Measurements from ENCODE around the gene SV2A. TPM values are rescaled to one million over a fixed set of nuclear protein-coding genes. Genes with fewer than 3 reads are reported as not detected.

SV2A gene
- total RNA-seq, 2 donors from 2014 or later, result 2.1 to 3.4 TPM

DNA sequence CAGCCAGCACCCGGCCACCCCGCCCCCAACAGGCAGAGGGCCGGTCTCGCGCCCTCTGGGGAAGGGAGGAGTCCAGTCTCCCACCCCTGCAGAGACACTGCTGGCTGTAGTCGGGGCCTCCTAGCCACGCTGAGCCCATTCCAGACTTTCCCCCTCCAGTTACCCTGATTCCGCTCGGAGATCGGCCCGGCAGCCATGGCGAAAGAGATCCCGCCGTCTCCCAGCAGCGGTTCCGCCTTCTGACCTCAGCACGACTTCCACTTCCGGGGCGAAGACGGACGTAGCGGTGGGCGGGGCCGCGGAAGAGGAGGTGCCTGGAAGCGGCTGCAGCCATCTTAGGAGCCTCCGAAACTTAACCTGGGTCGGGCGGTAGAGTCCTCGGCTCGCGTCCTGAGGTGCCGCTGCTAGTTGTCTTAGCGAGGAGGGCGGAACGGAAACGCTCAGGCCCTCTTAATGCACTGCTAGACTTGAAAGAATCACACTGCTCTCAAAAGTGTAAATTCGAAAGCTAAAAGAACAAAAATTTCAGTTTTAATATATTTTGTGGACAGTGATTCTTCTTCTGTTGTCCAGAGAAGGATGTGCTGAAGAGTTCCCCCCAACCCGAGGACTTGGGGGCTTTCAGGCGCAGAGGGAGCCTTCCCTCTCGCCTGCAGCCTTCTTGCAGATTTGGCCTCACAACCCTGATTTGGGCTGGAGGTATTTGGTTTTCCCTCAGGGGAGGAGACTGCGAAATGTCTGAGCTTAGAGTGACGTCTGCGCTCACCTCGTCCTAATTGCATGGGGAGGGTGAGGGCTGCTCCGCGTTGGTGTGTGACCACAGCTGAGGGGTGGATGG lies 10.1 kb upstream of the SV2A start, which contains the start of gene SF3B4:
SF3B4 (minus strand) TSS at position 241 of the 838 bp plus-strand sequence; CDS start at position 197, 44 bp downstream.
- H3K36me3 ChIP-seq, result peaks cover 10 to 11% of the 10 kb centered on the region in 2 donors
- WGBS, result under 1% methylated on average over 47 of the region's 47 CpGs
- peak in 1 of 4 experiments; percentile 37 for TF ChIP-seq CTCF (IDR thresholded peaks at IDR 0.05)
- peak; percentile 99 for TF ChIP-seq POLR2AphosphoS5 (IDR thresholded peaks at IDR 0.05)
- peak; percentile 88 for TF ChIP-seq POLR2A (IDR thresholded peaks at IDR 0.05)

DNA sequence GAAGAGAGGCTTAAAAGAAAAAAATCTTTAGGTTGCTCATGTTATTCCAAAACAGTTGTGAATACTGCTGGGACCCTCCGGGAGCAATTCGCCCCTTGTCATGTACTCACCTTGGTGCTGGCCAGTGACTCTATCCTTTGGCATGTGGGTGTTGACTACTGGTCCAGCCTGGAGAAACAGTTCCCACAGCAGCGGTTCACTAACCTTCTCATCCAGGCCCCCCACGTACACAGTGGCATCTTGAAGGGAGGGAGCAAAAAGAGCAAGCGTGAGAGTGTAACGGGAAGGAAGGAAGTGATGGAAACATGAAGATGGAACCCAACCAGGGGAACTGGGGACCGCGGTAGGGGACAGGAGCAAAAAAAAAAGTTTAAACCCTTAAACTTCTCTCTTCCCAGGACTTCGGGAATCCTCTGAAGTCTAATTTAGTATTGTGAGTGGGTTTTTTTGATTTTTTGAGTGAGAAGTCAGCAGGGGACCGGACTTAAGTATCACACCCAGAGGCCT lies 9.5 kb upstream of the SV2A start:
- peak overlapping the region; percentile 95 to 98 for H3K27ac ChIP-seq
- no peaks in the 10 kb centered on the region for H3K9me3 ChIP-seq
- TF ChIP-seq POLR2A (IDR thresholded peaks at IDR 0.05) (no peak), POLR2AphosphoS5 (IDR thresholded peaks at IDR 0.05) (no peak), CTCF (IDR thresholded peaks at IDR 0.05) (no peak)
- DNase-seq (ENCODE audit: low spot score), result no peak
- no peaks in the 10 kb centered on the region for H3K27me3 ChIP-seq (replicated peaks; ENCODE audit: insufficient read depth)
- H3K36me3 ChIP-seq, result peaks cover 10 to 15% of the 10 kb centered on the region in 2 donors
- H3K4me1 ChIP-seq (replicated peaks), result peaks cover 13% of the 10 kb centered on the region
- peak overlapping the region; percentile 59 to 76 for H3K4me3 ChIP-seq
- intact Hi-C loops (cut with DNase I), result no loop called here
- under 1% methylated on average over 10 of the region's 10 CpGs for WGBS

More for the DNA sequence above, 10.1 kb upstream of the SV2A start, which contains the start of gene SF3B4:
- peak; percentile 97 for DNase-seq (ENCODE audit: low spot score)
- Histone ChIP-seq H3K4me3 (peak within 1 kb of the TSS; percentile 59 to 76), H3K9me3 (no peaks in the 10 kb centered on the region), H3K27ac (peak within 1 kb of the TSS; percentile 95 to 98), H3K4me1 (replicated peaks) (peaks cover 13% of the 10 kb centered on the region), H3K27me3 (replicated peaks; ENCODE audit: insufficient read depth) (no peaks in the 10 kb centered on the region)
- intact Hi-C loops (cut with DNase I), result no loop called here

DNA sequence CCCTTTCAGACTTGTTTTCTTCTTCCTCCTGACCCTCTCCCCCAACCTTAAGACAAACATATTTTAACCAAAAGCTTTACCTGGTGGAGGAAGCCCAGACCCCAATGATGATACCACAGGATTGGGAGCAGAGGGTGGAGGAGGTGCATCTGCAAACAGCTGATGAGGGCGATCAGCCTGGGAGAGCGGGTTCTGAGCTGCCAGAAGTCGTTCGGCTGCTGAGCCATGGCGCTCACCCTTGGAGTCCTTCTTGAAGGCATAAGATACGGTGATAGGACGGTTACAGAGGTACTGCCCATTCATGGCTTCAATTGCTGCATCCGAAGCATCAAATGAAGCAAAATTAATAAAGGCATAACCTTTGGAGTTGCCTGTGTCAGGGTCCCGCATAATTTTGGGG lies 8.7 kb upstream of the SV2A start:
- Histone ChIP-seq H3K36me3 (peaks cover 10 to 15% of the 10 kb centered on the region in 2 donors), H3K9me3 (no peaks in the 10 kb centered on the region), H3K4me1 (replicated peaks) (peaks cover 10% of the 10 kb centered on the region), H3K27me3 (replicated peaks; ENCODE audit: insufficient read depth) (no peaks in the 10 kb centered on the region), H3K27ac (no peak overlapping the region), H3K4me3 (no peak overlapping the region)
- intact Hi-C loops (cut with DNase I), result no loop called here
- DNase-seq (ENCODE audit: low spot score), result no peak
- TF ChIP-seq POLR2AphosphoS5 (IDR thresholded peaks at IDR 0.05), result no peak
- no peak for TF ChIP-seq CTCF (IDR thresholded peaks at IDR 0.05)
- no peak for TF ChIP-seq POLR2A (IDR thresholded peaks at IDR 0.05)
- WGBS, result 91% methylated on average over 9 of the region's 9 CpGs

GRCh38 chr1:149925751-149926150 lies 8.1 kb upstream of the SV2A start:
- peaks cover 10% of the 10 kb centered on the region for H3K4me1 ChIP-seq (replicated peaks)
- intact Hi-C loops (cut with DNase I), result no loop called here
- H3K4me3 ChIP-seq, result no peak overlapping the region
- H3K36me3 ChIP-seq, result peaks cover 10 to 15% of the 10 kb centered on the region in 2 donors
- 94% methylated on average over 2 of the region's 2 CpGs for WGBS
- H3K27ac ChIP-seq, result no peak overlapping the region
- no peaks in the 10 kb centered on the region for H3K9me3 ChIP-seq
- no peaks in the 10 kb centered on the region for H3K27me3 ChIP-seq (replicated peaks; ENCODE audit: insufficient read depth)
- no peak for DNase-seq (ENCODE audit: low spot score)
- TF ChIP-seq POLR2A (IDR thresholded peaks at IDR 0.05) (no peak), CTCF (IDR thresholded peaks at IDR 0.05) (no peak), POLR2AphosphoS5 (IDR thresholded peaks at IDR 0.05) (no peak)

All from prostate gland (tissue), 2 donors.